Glomerular visceral epithelial cell (primary cell): ENCODE data around the gene CD82.
A peak's percentile ranks its signal among the peaks of the same experiment; 100 is the strongest.
"Not testable (repeated sequence)": the region's sequence is repeated elsewhere in the genome, so short reads cannot be mapped to it uniquely, and the experiment has no call there.

Source experiments
- DNase-seq: peaks from one replicate; pipeline ENCODE4 v3.0.0-alpha.2; 2016; ENCODE audit errors: extremely low spot score

Gene CD82

GRCh38 chr11:44631831-44632230 is 66.4 kb downstream of the CD82 start:
- DNase-seq = no peak

GRCh38 chr11:44632466-44633123 is 67.1 kb downstream of the CD82 start:
- DNase-seq = peak; percentile 42

DNA sequence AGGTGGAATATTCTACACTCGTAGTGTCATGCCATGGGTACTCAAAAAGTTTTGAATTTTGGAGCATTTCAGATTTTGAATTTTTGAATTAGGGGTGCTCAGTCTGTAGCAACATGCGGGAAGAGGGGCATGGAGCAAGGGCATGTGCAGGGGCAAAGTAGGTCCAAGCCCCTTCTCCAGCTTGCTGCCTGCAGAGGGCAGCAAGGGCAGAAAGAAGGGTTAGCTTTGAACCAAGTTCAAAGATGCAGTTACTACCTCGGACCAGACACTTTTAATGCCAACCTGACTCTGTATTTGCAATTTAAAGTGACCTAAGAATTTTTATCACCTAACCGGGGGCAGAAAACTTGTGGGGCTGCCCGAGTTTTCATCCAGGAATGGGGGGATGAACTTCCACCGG is 68.2 kb downstream of the CD82 start:
- DNase-seq = no peak

DNA sequence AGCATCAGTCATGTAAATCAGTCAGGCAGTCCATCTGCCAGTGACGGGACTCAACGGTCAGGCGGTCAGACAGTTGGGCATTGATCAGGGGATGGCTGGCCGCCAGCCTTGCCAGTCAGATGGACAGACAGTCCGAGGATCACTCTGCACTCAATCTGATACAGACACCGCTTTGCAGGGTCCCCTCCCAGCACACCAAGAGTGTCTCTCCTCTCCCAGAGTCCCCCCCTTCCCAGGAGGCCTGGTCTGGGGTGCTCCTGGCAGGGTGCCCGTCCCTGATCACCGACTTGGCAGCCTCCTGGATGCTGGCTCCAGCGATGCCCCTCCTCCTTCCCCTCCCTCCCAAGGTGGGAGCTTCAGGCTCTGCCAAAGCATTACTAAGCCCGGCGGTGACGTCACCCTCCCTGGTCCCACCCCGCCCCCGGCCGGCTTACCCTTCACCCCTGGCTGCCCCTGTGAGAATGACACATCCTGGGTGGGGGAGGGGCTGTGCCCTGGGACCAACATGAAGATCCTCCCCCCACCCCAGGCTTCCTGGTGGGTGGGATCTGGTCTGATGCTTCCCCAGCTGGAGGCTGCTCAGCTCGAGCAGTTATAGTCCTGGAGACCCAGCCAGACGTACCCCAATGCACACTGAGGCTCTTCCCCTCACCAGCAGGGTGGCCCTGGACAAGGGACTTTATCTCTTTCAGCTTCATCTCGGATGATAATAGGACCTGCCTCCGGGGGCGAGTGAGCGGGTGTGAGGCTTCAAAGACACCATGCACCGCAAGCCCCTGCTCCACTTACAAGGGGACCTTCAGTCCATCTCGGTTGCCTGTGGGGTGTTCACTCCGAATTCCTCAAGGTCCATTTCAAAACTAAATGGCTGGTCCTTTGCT is 69.2 kb downstream of the CD82 start:
- peak; percentile 95 for DNase-seq

DNA sequence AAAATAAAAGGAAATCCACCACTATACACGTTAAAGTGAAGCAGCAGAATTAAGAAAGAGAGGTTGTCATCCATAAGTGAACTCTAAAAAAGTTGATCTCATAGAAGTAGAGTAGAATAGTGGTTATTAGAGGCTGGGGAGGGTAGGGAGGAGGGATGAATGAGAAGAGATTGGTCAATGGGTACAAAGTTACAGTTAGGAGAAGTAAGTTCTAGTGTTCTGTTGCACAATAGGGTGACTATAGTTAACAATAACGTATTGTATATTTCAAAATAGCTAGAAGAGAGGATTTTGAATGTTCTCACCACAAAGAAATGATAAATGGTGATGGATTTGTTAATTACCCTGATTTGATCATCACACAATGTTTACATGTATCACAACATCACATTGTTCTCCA is 72.0 kb downstream of the CD82 start:
- DNase-seq = no peak

- no peak for DNase-seq
Observed at GRCh38 chr11:44638032-44638431, 72.6 kb downstream of the CD82 start.

DNA sequence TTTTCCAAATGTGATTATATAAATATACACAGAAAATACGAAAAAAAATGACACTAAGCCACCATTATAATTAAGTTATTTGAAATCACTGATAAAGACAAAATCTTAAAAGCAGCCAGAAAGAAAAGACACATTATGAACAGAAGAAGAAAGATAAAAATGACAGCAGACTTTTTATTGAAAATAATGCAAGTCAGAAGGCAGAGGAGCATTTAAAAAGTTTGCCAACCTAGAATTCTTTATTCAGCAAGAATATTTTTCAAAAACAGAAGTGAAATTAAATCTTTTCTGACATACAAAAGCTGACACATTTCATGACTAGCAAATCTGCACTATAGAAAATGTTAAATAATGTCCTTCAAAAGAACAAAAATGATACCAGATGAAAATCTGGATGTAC is 77.8 kb downstream of the CD82 start:
- DNase-seq = no peak

- no peak for DNase-seq
Observed at GRCh38 chr11:44645827-44646226, 80.4 kb downstream of the CD82 start.

DNA sequence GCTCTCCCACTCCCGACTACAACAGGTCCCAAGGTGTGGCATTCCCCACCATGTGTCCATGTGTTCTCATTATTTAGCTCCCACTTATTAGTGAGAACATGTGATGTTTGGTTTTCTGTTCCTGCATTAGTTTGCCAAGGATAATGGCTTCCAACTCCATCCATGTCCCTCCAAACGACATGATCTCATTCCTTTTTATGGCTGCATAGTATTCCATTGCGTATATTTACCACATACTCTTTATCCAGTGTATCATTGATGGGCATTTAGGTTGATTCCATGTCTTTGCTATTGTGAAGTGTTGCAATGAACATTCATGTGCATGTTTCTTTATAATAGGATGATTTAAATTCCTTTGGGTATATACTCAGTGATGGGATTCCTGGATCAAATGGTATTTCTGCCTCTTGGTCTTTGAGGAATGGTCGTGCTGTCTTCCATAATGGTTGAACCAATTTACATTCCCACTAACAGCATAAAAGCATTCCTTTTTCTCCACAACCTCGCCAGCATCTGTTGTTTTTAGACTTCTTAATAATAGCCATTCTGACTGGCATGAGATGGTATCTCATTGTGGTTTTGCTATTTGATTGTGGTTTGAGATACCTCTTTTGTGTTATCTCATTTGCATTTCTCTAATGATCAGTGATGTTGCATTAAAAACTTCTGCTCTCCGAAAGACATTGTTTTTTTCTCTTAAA is 81.9 kb downstream of the CD82 start:
- not testable (repeated sequence) for DNase-seq

DNA sequence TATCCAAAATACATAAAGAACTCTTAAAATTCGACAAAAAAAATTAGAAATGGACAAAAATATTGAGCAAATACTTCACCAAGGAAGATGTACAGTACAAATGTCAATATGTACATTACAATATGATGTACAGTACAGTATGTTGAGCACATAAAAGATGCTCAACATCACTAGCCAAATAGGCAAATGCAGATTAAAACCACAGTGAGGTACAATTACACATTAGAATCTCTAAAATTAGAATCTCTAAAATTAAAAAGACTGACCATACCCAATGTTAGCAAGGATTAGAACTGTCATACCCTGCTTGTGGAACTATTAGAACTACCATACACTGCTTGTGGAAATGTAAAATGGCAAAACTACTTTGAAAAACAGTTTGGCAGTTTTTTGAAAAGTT is 82.6 kb downstream of the CD82 start:
- DNase-seq = no peak

DNA sequence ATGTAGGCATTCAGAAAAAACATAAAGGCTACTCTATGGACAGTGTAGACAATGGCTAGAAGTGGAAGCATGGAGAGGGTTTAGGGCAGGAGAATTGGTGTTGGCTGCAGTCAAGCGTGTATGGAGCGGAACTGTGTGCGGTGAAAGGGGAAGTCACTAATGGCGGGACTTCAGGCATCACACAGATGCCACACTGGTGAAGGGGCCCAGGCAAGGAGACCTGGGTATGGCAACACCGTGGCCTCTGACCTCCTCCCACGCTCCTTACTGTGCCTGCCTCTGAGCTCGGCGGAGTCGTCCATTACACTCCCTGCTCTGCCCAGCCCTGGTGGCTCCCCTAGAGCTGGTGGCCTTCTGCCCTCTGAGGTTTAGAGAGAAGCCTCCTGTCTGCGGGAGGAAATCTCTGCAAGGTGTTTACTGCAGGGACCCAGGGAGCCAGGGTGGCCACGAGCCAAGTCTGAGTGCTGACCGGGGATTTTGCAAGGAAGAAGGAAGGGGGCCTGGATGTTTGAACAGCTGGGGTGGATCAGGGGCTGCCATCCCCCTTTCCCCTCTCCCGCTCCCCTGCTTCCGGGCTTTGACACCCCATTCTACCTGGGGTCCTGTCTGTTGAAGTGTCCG is 86.2 kb downstream of the CD82 start:
- DNase-seq = no peak

GRCh38 chr11:44652901-44653644 is 87.6 kb downstream of the CD82 start:
- DNase-seq = no peak

DNA sequence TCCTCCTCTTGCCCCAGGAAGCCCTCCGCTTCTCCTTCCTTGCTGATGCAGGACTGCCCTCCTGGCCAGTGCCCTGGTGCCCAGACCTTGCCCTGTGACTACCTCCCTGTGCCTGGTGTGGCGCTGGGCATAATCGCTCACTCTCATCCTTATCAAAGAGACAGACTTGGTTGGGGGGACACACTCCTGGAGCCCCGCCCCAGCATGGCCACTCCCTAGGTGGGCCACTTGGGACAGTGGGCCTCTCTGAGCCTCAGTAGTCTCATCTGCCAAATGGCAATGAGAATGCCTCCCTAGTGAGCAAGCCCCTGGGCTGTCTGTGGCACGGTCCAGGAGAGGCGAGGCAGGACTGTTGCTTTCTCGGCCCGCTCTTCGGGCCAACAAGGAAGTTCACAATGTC is 88.6 kb downstream of the CD82 start:
- no peak for DNase-seq

GRCh38 chr11:44654596-44654995 is 89.1 kb downstream of the CD82 start:
- no peak for DNase-seq

DNA sequence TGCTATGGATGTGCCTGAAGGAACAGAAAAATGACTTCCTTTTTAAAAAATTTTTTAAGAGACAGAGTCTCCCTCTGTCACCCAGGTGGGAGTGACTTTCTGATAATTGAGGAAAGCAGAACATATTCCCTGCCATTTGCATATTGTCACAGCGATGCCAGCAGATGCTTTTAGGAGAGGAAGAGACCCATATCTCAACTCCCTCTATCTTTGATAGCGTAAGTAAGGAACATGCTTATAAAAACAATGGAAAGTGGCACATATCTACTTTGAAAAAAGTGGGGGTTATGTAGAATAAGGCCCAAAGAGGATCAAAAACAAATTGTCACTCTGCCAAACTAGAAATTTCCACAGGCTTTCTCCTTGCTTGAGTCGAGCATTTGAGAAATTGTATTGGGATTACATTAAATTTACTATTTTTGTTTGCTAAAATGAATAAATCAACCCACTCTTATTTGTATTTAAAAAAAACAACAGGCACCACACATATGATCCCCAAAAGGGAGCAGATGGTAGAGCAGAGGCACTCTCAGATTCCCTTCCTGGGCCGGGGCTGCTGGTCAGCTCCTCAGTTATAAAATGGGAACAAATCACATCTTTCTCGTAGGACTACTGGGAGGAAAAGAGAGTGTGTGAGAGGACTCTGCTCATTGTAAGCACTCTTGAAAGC is 92.5 kb downstream of the CD82 start:
- no peak for DNase-seq

DNA sequence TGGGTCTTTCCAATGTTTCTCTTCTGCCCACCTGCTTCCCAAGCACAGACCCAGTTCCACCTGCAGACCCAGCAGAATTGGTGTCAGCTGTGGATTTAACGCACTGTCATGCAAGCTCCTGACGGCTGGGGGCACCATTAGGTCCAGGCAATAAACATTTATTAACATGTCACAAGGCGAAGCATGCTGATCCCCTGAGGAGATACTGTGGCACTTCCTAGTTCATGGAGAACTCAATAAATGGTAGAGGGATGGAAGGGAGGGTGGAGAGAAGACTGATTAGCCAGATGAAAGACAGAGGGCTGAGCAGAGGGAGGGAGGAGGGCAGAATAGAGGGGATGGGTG is 93.0 kb downstream of the CD82 start:
- peak; percentile 32 for DNase-seq

GRCh38 chr11:44659641-44660040 is 94.2 kb downstream of the CD82 start:
- no peak for DNase-seq

DNA sequence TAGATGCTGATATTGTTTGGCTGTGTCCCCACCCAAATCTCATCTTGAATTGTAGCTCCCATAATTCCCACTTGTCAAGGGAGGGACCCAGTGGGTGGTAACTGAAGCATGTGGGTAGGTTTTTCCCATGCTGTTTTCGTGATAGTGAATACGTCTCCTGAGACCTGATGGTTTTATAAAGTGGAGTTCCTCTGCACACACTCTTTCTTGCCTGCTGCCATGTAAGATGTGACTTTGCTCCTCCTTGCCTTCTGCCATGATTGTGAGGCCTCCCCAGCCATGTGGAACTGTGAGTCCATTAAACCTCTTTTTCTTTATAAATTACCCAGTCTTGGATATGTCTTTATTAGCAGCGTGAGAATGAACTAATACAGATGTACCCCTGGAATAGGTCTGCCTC is 95.1 kb downstream of the CD82 start:
- DNase-seq = not testable (repeated sequence)

DNA sequence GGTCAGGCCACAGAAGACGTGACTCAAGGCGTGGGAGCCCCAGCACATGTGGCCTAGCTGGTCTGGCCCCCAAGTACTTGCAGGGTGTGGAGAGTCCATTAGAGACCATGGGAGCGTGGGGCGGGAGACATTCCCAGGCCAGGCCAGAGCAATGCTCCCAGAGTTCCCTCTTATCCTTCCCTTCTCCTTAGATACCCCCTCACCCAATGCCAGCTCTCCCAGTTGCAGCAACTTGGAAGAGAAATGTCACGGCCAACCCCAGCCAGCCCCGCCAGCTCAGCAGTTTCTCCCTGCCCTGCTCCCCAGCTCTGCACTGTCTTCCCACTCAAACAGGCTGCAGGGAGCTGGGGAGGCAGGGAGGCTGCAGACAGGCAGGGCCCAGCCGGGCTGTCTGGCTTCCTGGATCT is 95.9 kb downstream of the CD82 start:
- DNase-seq = no peak
